Parietal lobe (tissue), 2 donors: ENCODE measurements around the gene RPUSD1. TPM values are rescaled to one million over a fixed set of nuclear protein-coding genes. Genes with fewer than 3 reads are reported as not detected.

ENCODE experiments used
- small RNA-seq: library from RNA; depleted of rRNA; stranded (forward); fragments of <200 nt; gene quantifications from one replicate; pipeline ENCODE3, GENCODE V24; 2014; ENCODE audit warnings: low replicate concordance
- total RNA-seq: library from RNA; depleted of rRNA; stranded (reverse); fragments of >200 nt; gene quantifications from one replicate; pipeline ENCODE4 v1.2.3, GENCODE V29; 2014

Gene RPUSD1
- total RNA-seq, result 15.3 TPM

GRCh38 chr16:787978-788398, at the start of gene RPUSD1:
RPUSD1 (minus strand) TSS chr16:788381; CDS start chr16:787737, 644 bp downstream.

DNA sequence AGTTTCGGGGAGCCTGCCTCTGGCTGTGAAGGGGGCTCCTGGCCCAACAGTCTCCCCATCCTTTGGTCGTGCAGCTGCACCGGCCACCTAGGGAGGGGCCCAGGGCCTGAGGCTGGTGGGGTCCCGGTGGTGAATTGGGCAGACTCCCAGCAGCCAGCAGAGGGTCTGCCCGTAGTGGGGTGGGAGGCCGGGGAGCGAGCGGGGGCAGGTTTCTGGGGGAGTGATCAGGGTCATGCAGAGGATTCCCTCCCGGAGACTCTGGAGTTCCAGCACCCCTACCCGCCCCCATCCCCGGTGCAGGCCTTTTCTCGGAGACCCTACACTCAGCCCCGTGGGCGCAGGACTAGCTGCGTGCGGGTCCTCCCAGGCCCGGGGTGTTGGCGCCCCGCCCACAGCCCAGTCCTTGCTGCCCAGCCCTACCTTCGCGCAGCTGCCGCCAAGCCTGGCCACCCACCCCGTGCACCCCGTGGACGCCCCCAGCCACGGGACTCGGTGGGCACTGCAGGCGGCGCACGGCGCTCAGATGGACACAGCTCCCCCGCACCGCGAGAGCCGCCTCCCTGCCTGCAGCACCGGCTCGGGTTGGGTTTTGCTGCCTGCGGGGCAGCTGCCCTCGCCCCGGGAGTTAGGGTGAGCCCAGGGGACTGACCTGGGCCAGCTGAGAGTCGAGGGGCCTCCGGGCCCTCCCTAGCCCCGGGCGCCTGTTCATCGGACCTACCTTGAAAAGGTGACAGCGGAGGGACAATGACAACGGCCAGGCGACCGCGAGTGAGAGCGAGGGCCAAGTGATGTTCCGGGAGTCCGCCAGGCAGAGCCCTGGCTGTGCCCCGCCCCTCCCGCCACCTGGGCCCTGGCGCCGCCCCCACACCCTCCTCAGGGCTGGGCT, 12.0 kb upstream of the RPUSD1 start, which contains the start of gene GNG13:
Gene GNG13 (minus strand): TSS at position 787 of the 886 bp plus-strand sequence. CDS start 1,657 bp downstream, outside the sequence.

GRCh38 chr16:788399-789126, 382 bp upstream of the RPUSD1 start, which contains the start of gene CHTF18:
CHTF18 (plus strand) TSS chr16:788620; CDS start chr16:788685, 65 bp downstream.

DNA sequence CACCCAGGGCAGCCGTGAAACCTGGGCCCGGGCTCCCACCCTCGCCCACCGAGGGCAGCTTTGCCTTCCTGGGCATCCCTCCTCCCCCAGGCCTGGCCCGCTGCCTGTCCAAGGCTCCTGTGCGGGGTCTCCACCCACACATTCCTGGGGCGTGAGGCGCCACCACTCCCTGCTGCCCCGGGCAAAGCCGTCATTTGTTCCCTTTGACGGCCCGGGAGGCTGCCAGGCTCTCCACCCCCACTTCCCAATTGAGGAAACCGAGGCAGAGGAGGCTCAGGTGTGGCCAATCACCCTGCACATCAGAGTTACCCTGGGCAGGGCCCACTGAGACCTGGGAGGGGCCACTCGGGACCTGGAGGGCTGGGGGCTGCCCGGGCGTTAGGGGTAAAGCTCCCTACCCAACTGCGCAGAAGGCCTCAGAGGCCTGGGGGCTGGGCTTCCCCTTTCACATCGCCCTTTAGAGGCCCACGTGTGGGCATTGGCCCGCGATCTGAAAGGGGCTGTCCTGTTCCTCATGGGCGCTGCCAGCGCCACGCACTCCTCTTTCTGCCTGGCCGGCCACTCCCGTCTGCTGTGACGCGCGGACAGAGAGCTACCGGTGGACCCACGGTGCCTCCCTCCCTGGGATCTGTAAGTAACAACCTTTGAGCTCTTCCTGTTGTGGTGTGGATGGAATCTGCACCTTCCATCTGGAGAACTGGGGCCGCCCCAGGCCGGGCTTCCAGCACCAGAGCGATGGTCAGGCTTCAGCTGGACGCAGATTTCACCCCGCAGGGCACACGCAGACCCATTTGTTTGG, 27.4 kb downstream of the RPUSD1 start, which contains the start of gene MSLN:
Gene MSLN (plus strand): TSS at position 190 of the 799 bp plus-strand sequence. CDS start 1,947 bp downstream, outside the sequence.

GRCh38 chr16:740764-741505, 47.2 kb downstream of the RPUSD1 start, which contains the start of gene CIAO3:
CIAO3 (minus strand) TSS chr16:740997; CDS start chr16:740985, 12 bp downstream.

Small RNA genes lying within 50 kb of the gene (small RNA-seq; reads per million reads assigned to genes)
- not detected for gene MIR662

Other genes with a start within 250 kb of the RPUSD1 start
- gene PRR35, start 228.0 kb downstream of the RPUSD1 start, total RNA-seq, result not detected
- 0.31 TPM for gene NHLRC4, start 221.4 kb downstream of the RPUSD1 start, total RNA-seq
- gene PIGQ, start 218.4 kb downstream of the RPUSD1 start, total RNA-seq, result 42.3 TPM
- 27.5 TPM for gene RAB40C, start 198.3 kb downstream of the RPUSD1 start, total RNA-seq
- gene WFIKKN1, start 157.4 kb downstream of the RPUSD1 start, total RNA-seq, result 1.3 TPM
- gene METTL26, start 152.1 kb downstream of the RPUSD1 start, total RNA-seq, result 36.6 TPM
- 8.1 TPM for gene MCRIP2, start 146.6 kb downstream of the RPUSD1 start, total RNA-seq
- gene WDR90, start 139.0 kb downstream of the RPUSD1 start, total RNA-seq, result 26.9 TPM
- 55.1 TPM for gene RHOT2, start 120.2 kb downstream of the RPUSD1 start, total RNA-seq
- 1.6 TPM for gene RHBDL1, start 112.7 kb downstream of the RPUSD1 start, total RNA-seq
- gene STUB1, start 108.0 kb downstream of the RPUSD1 start, total RNA-seq, result 60.1 TPM
- gene JMJD8, start 104.0 kb downstream of the RPUSD1 start, total RNA-seq, result 23.2 TPM
- 6.6 TPM for gene WDR24, start 98.0 kb downstream of the RPUSD1 start, total RNA-seq
- 10.6 TPM for gene FBXL16, start 82.6 kb downstream of the RPUSD1 start, total RNA-seq
- 17.5 TPM for gene METRN, start 73.3 kb downstream of the RPUSD1 start, total RNA-seq
- gene ANTKMT, start 67.2 kb downstream of the RPUSD1 start, total RNA-seq, result 21.0 TPM
- 7.5 TPM for gene CCDC78, start 61.9 kb downstream of the RPUSD1 start, total RNA-seq
- 10.6 TPM for gene HAGHL, start 61.3 kb downstream of the RPUSD1 start, total RNA-seq
- 84.2 TPM for gene CIAO3, start 47.4 kb downstream of the RPUSD1 start, total RNA-seq
- not detected for gene MSLN, start 27.6 kb downstream of the RPUSD1 start, total RNA-seq
- 21.0 TPM for gene CHTF18, start 239 bp upstream of the RPUSD1 start, total RNA-seq
- gene GNG13, start 12.4 kb upstream of the RPUSD1 start, total RNA-seq, result not detected
- 17.2 TPM for gene LMF1, start 182.6 kb upstream of the RPUSD1 start, total RNA-seq
- gene SOX8, start 193.4 kb upstream of the RPUSD1 start, total RNA-seq, result 28.5 TPM